RWPE1 (cell line): ENCODE results near the gene ACTA1.
"Not testable (repeated sequence)": the region's sequence is repeated elsewhere in the genome, so short reads cannot be mapped to it uniquely, and the experiment has no call there.

ENCODE experiments used
- CTCF ChIA-PET: fragments of 350-600 bp; sonication (Branson Sonifier 250); formaldehyde crosslinking; extraction: SDS; loops from one replicate; lab custom pipeline; 2021; lab: Yijun Ruan, JAX
- POLR2A ChIA-PET: fragments of 400-600 bp; formaldehyde crosslinking; extraction: SDS; loops from one replicate; lab custom pipeline; 2020; ENCODE audit warnings: antibody characterized with exemption; ENCODE audit not compliant: low non-redundant PET; lab: Yijun Ruan, JAX
- DNase-seq: peaks from one replicate; pipeline ENCODE4 v3.0.0; 2012; ENCODE audit warnings: low spot score
- H3K27ac ChIP-seq: fragments of 450-650 bp; 2 replicates; pipeline ENCODE4 v1.5.1; 2017
- TF ChIP-seq, protein P1 (sequence below): fragments of 450-650 bp; conservative IDR thresholded peaks from 2 replicates; pipeline ENCODE4 v1.5.1; 2017; ENCODE audit warnings: low read depth, mild to moderate bottlenecking

The ACTA1 gene

DNA sequence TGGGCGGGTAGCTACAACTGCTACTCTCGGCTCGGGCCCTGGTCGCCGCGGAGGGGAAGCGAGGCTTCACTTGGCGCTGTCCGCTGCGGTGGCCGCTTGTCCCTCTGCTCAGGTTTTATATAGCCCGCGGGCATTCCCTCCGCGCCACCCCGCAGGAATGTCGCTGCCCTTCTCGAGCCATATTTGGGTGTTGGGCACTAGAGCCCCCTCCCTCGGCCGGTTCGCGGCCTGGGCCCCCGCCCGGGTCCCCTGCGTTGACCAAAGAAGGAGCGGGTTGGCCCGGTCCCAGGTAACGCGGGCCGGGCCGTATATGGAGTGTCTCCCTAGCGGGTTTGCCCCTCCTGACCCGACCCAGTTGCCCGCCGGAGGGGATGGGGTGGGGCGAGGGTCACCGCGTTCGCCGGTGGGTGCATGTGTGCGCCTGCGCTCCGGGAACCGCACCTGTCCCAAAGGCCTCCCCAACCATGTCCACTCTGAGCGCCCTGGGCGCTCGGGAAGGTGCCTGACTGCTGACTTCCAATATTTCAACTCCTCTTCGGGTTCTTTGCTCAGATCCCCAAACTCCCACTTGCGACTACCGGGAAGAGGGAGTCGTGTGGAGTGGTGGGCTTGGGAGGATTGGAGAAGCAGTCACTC, at the start of gene ACTA1:
Gene ACTA1, minus strand, starts transcription at position 90 of the 636 bp plus-strand sequence. CDS start 979 bp downstream, outside the sequence.
- CTCF ChIA-PET = interaction anchor here (0.6 kb wide), 1 partner anchor 8 kb away, joined by 3 read pairs; no protein-coding TSS in a partner anchor
- TF ChIP-seq, protein P1, sequence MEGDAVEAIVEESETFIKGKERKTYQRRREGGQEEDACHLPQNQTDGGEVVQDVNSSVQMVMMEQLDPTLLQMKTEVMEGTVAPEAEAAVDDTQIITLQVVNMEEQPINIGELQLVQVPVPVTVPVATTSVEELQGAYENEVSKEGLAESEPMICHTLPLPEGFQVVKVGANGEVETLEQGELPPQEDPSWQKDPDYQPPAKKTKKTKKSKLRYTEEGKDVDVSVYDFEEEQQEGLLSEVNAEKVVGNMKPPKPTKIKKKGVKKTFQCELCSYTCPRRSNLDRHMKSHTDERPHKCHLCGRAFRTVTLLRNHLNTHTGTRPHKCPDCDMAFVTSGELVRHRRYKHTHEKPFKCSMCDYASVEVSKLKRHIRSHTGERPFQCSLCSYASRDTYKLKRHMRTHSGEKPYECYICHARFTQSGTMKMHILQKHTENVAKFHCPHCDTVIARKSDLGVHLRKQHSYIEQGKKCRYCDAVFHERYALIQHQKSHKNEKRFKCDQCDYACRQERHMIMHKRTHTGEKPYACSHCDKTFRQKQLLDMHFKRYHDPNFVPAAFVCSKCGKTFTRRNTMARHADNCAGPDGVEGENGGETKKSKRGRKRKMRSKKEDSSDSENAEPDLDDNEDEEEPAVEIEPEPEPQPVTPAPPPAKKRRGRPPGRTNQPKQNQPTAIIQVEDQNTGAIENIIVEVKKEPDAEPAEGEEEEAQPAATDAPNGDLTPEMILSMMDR = no peak
- no peak within 1 kb of the TSS for H3K27ac ChIP-seq
- POLR2A ChIA-PET = no interaction called here
- DNase-seq = no peak

DNA sequence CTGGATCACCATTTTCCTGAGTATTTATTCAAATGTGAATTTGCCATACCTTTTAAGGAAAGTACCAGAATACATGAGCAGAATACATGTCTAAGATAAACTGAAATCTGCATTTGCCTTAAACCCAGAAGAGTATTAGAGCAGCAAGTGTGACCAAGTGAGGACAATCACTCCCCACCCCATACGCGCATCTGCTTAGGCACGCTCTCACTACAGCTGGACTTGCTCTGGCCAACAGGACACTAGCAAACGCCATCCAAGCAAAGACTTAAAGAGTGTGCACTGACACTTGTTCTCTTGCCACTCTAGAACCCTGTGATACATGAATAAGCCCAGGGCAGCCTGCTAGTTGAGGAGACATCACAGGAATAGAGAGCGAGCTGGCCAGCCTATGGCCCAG, 48.6 kb upstream of the ACTA1 start:
- TF ChIP-seq, protein P1 = no peak
- DNase-seq = no peak
- ChIA-PET CTCF (interaction anchor here (0.6 to 2.3 kb wide), 5 partner anchors 30 to 227 kb away, joined by 3 to 16 read pairs (median 7); no protein-coding TSS in a partner anchor), POLR2A (no interaction called here)
- no peak overlapping the region for H3K27ac ChIP-seq

DNA sequence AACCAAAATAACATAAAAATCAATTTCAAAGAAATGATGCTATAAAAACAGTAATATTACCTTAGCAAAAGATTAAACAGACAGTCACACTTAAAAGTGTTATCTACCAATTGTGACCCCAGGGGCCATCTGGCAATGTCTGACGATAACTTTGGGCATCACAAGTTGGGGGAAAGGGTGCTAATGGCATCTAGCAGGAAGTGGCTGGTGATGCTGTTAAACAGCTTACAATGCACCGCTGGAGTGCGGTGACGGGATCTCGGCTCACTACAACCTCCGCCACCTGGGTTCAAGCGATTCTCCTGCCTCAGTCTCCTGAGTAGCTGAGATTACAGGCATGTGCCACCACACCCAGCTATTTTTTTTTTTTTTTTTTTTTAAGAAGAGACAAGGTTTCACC, 46.6 kb upstream of the ACTA1 start:
- CTCF ChIA-PET = interaction anchor here (0.6 to 1.5 kb wide), 2 partner anchors 36 to 807 kb away, joined by 3 to 7 read pairs; no protein-coding TSS in a partner anchor
- TF ChIP-seq, protein P1 = no peak
- H3K27ac ChIP-seq = no peak overlapping the region
- POLR2A ChIA-PET = no interaction called here
- DNase-seq = no peak

DNA sequence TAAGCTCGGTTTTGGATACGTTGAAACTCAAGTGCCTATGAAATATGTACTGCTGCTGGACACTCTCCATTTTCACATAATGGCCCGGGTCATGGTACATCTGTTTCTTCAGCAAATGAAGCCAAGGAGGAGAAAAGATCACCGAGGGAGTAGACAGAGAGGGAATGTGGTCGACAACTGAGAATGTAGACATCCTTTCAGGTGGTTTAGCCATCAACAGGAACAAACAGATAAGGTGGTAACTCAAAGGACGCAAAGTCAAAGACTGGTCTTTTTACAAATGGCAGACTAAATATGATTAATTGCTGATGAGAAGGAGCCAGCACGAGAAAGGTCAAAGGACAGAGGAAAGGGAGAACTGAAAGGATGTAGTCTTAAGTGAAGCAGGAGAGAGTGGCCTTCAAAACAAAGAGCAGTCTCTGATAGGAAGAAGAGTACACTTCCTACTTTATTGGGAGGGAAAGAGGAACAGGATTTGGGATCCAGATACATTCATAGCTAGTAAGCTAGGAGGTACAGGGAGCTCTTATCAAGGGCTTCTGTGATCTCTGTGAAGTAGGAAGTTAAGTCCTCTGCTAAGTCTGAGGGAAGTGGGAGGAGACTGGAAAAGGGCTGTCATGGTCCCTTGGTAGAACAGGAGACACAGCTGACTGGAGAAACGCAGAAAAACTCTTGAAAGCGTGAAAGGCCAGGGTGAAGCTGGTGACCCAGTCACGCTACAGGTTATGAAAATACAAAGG, 45.9 kb upstream of the ACTA1 start:
- no peak overlapping the region for H3K27ac ChIP-seq
- no peak for DNase-seq
- CTCF ChIA-PET = interaction anchor here (0.6 kb wide), 1 partner anchor 806 kb away, joined by 3 read pairs; no protein-coding TSS in a partner anchor
- POLR2A ChIA-PET = no interaction called here
- TF ChIP-seq, protein P1 = no peak

DNA sequence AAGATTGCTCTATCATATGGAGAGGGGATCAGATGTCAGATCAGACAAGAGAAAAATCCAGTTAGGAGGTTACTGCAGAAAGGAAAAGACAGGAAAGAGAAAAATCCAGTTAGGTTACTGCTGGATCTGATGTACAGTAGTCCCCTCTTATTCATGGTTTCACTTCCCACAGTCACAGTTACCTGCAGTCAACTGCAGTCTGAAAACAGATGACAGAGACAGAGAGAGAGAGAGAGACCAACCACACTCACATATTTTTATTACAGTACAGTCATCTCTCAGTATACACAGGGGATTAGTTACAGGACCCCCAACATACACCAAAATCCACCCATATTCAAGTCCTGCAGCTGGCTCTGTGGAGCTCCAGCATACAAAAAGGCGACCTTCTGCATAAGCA, 45.0 kb upstream of the ACTA1 start:
- ChIA-PET CTCF (no interaction called here), POLR2A (no interaction called here)
- no peak for DNase-seq
- TF ChIP-seq, protein P1 = no peak
- H3K27ac ChIP-seq = no peak overlapping the region

DNA sequence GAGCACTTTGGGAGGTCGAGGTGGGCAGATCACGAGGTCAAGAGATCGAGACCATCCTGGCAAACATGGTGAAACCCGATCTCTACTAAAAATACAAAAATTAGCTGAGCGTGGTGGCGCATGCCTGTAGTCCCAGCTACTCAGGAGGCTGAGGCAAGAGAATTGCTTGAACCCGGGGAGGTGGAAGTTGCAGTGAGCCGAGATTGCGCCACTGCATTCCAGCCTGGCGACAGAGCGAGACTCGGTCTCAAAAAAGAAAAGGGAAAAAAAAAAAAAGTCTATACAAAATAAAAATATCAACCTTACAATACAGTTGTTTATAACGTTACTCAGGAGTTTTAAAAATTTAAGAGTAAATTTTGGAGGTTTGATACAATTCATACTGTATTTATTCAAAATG, 42.0 kb upstream of the ACTA1 start:
- H3K27ac ChIP-seq, DNase-seq, CTCF ChIA-PET, POLR2A ChIA-PET: not testable (repeated sequence)
